MM.1S (cell line): ENCODE data around the gene ACD.
A peak's percentile ranks its signal among the peaks of the same experiment; 100 is the strongest.

Source experiments
- DNase-seq: peaks from one replicate; pipeline ENCODE4 v3.0.0-alpha.2; 2015
- H2AFZ ChIP-seq: fragments of 300-600 bp; sonication (generic); 2 replicates; pipeline ENCODE4 v1.6.0; 2016; ENCODE audit warnings: antibody characterized with exemption, low read length
- H3F3A ChIP-seq: fragments of 300-600 bp; sonication (generic); 2 replicates; pipeline ENCODE4 v1.6.1; 2016; ENCODE audit warnings: mild to moderate bottlenecking, antibody characterized with exemption, low read length, moderate library complexity, mixed read lengths; ENCODE audit not compliant: insufficient read depth
- H3K27ac ChIP-seq: fragments of 300-600 bp; sonication (generic); 2 replicates; pipeline ENCODE4 v1.5.1; 2016; ENCODE audit warnings: mild to moderate bottlenecking, low read length
- H3K27me3 ChIP-seq: fragments of 300-600 bp; sonication (generic); replicated peaks from 2 replicates; pipeline ENCODE4 v1.6.0; 2016; ENCODE audit warnings: low read length; ENCODE audit not compliant: insufficient read depth
- H3K36me3 ChIP-seq: fragments of 300-600 bp; sonication (generic); replicated peaks from 2 replicates; pipeline ENCODE4 v1.6.1; 2016; ENCODE audit warnings: mild to moderate bottlenecking, low read length, mixed read lengths; ENCODE audit not compliant: insufficient read depth
- H3K4me1 ChIP-seq: fragments of 300-600 bp; sonication (generic); 2 replicates; pipeline ENCODE4 v1.6.1; 2016; ENCODE audit warnings: low read length, mixed read lengths
- H3K4me2 ChIP-seq: fragments of 300-600 bp; sonication (generic); 2 replicates; pipeline ENCODE4 v1.6.0; 2016; ENCODE audit warnings: low read depth, low read length
- H3K4me3 ChIP-seq: fragments of 300-600 bp; sonication (generic); 2 replicates; pipeline ENCODE4 v1.5.1; 2016; ENCODE audit warnings: low read length, mixed read lengths
- H3K79me2 ChIP-seq: fragments of 300-600 bp; sonication (generic); 2 replicates; pipeline ENCODE4 v1.6.1; 2016; ENCODE audit warnings: mixed run types, low read length, mixed read lengths
- H3K9ac ChIP-seq: fragments of 300-600 bp; sonication (generic); 2 replicates; pipeline ENCODE4 v1.6.1; 2016; ENCODE audit warnings: low read length, mixed read lengths
- H3K9me2 ChIP-seq: fragments of 300-600 bp; sonication (generic); replicated peaks from 2 replicates; pipeline ENCODE4 v1.6.1; 2016; ENCODE audit warnings: mild to moderate bottlenecking, low read length, mixed read lengths; ENCODE audit not compliant: insufficient read depth
- H3K9me3 ChIP-seq: fragments of 300-600 bp; sonication (generic); replicated peaks from 2 replicates; pipeline ENCODE4 v1.6.1; 2016; ENCODE audit warnings: mild to moderate bottlenecking, low read length, mixed read lengths; ENCODE audit not compliant: insufficient read depth
- H4K20me1 ChIP-seq: fragments of 300-600 bp; sonication (generic); 2 replicates; pipeline ENCODE4 v1.6.1; 2016; ENCODE audit warnings: mild to moderate bottlenecking, low read length, moderate library complexity, mixed read lengths; ENCODE audit not compliant: insufficient read depth
- EZH2 ChIP-seq: fragments of 300-600 bp; sonication (generic); optimal IDR thresholded peaks from 2 replicates; pipeline ENCODE3; 2017; ENCODE audit warnings: low read depth, mild to moderate bottlenecking, antibody characterized with exemption, low read length, mixed read lengths
- EZH2phosphoT487 ChIP-seq: fragments of 300-600 bp; sonication (generic); IDR thresholded peaks from 2 replicates; pipeline ENCODE4 v1.6.1; 2018; ENCODE audit warnings: antibody characterized with exemption, low read length
- TF ChIP-seq, protein P1 (sequence below): fragments of 300-600 bp; sonication (generic); IDR thresholded peaks from 2 replicates; pipeline ENCODE4 v1.5.1; 2016; ENCODE audit warnings: antibody characterized with exemption, low read length, mixed read lengths

Gene ACD

DNA sequence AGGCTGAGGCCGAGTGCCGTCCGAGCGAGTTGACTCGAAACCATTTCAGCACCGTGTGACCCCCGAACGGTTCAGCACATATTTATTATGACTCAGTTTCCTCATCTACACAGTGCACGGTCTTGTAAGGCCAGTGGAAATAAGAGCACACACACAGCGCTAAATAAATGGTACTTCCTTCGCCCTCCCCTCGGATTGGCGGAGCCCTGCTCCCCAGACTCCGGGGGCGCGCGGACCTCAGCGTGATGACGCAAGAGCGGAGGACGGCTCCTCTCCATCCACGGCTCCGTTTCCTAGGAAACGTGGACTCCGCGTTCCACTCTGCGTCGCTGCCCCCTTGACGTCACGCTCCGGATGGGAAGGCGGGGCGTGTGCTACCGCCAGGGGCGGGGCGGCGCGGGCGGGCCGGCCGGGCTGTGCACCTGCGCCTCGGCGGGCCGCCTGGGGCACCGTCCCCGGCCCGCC lies 536 bp upstream of the ACD start, which contains the start of gene PARD6A:
Gene PARD6A (plus strand): TSS at position 397 of the 465 bp plus-strand sequence. CDS start 79 bp downstream, outside the sequence.
- Histone ChIP-seq H3K79me2 (peaks cover 49% of the 10 kb centered on the region), H3K27ac (peak within 1 kb of the TSS; percentile 96), H3K27me3 (no peaks in the 10 kb centered on the region)

GRCh38 chr16:67658849-67659674 lies 998 bp downstream of the ACD start:
- TF ChIP-seq EZH2, result no peak
- TF ChIP-seq EZH2phosphoT487, result no peak
- TF ChIP-seq, protein P1, sequence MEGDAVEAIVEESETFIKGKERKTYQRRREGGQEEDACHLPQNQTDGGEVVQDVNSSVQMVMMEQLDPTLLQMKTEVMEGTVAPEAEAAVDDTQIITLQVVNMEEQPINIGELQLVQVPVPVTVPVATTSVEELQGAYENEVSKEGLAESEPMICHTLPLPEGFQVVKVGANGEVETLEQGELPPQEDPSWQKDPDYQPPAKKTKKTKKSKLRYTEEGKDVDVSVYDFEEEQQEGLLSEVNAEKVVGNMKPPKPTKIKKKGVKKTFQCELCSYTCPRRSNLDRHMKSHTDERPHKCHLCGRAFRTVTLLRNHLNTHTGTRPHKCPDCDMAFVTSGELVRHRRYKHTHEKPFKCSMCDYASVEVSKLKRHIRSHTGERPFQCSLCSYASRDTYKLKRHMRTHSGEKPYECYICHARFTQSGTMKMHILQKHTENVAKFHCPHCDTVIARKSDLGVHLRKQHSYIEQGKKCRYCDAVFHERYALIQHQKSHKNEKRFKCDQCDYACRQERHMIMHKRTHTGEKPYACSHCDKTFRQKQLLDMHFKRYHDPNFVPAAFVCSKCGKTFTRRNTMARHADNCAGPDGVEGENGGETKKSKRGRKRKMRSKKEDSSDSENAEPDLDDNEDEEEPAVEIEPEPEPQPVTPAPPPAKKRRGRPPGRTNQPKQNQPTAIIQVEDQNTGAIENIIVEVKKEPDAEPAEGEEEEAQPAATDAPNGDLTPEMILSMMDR, result no peak
- Histone ChIP-seq H2AFZ (peak overlapping the region; percentile 72; the same call in 1 of the 2 replicates), H3K4me2 (peak overlapping the region; percentile 93), H3K9me2 (no peaks in the 10 kb centered on the region), H3K9me3 (no peaks in the 10 kb centered on the region), H3K27ac (peak overlapping the region; percentile 96; the same call in 1 of the 2 replicates), H3K4me3 (peak overlapping the region; percentile 93), H3F3A (peaks cover 17% of the 10 kb centered on the region), H3K9ac (peak overlapping the region; percentile 93), H4K20me1 (no peaks in the 10 kb centered on the region), H3K4me1 (peaks cover 13% of the 10 kb centered on the region), H3K36me3 (no peaks in the 10 kb centered on the region), H3K27me3 (no peaks in the 10 kb centered on the region), H3K79me2 (peaks cover 42% of the 10 kb centered on the region)
- DNase-seq, result no peak

More for the DNA sequence above, 536 bp upstream of the ACD start, which contains the start of gene PARD6A:
- peak within 1 kb of the TSS; percentile 99 for H3K4me2 ChIP-seq
- no peaks in the 10 kb centered on the region for H3K9me3 ChIP-seq
- H3K36me3 ChIP-seq, result no peaks in the 10 kb centered on the region
- peak within 1 kb of the TSS; percentile 93 for H3K4me3 ChIP-seq
- H2AFZ ChIP-seq, result peak within 1 kb of the TSS; percentile 98
- H3K4me1 ChIP-seq, result peaks cover 14% of the 10 kb centered on the region
- peak; percentile 99 for DNase-seq
- TF ChIP-seq, protein P1, result no peak
- no peak for TF ChIP-seq EZH2
- no peak for TF ChIP-seq EZH2phosphoT487
- H4K20me1 ChIP-seq, result no peaks in the 10 kb centered on the region
- no peaks in the 10 kb centered on the region for H3K9me2 ChIP-seq
- H3K9ac ChIP-seq, result peak within 1 kb of the TSS; percentile 95
- H3F3A ChIP-seq, result peaks cover 15% of the 10 kb centered on the region; the same call in 1 of the 2 replicates

- H3K9me3 ChIP-seq, result no peaks in the 10 kb centered on the region
- H3K36me3 ChIP-seq, result no peaks in the 10 kb centered on the region
- no peak overlapping the region for H3K9ac ChIP-seq
- H3K27me3 ChIP-seq, result no peaks in the 10 kb centered on the region
- no peak for DNase-seq
- peaks cover 42% of the 10 kb centered on the region for H3K79me2 ChIP-seq
- H3K4me2 ChIP-seq, result no peak overlapping the region
- H3F3A ChIP-seq, result peaks cover 17% of the 10 kb centered on the region
- H2AFZ ChIP-seq, result no peak overlapping the region
- no peak overlapping the region for H3K27ac ChIP-seq
- H4K20me1 ChIP-seq, result no peaks in the 10 kb centered on the region
- H3K9me2 ChIP-seq, result no peaks in the 10 kb centered on the region
- H3K4me1 ChIP-seq, result peaks cover 13% of the 10 kb centered on the region
- TF ChIP-seq EZH2phosphoT487, result no peak
- TF ChIP-seq, protein P1, result no peak
- TF ChIP-seq EZH2, result no peak
- H3K4me3 ChIP-seq, result no peak overlapping the region
These were observed 2.1 kb downstream of the ACD start for GRCh38 chr16:67657751-67658518.
